ENCODE measurements around the gene C2CD2L. TPM values are rescaled to one million over a fixed set of nuclear protein-coding genes. Genes with fewer than 3 reads are reported as not detected.
"Not testable (repeated sequence)": the region's sequence is repeated elsewhere in the genome, so short reads cannot be mapped to it uniquely, and the experiment has no call there.

C2CD2L gene
- total RNA-seq, 2 donors from 2014 or later, result 16.5 to 26.4 TPM

DNA sequence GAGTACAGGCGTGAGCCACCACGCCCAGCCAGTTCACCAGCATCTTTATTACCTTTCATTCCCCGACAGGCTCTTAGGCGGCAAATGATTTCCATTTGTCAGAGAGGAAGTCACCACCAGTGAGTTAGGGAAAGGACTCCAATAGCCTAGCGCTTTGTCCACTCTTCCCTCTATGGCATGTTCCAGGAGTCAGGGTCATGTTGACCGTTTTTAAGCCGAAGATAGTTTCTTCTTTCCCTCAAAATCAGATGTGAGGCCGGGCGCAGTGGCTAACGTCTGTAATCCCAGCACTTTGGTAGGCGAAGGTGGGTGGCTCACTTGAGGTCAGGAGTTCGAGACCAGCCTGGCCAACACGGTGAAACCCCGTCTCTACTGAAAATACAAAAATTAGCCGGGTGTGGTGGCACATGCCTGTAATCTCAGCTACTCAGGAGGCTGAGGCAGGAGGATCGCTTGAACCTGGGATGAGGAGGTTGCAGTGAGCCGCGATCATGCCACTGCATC is 3.9 kb upstream of the C2CD2L start:
- peaks cover 19% of the 10 kb centered on the region for H3K4me1 Mint-ChIP-seq
- peak overlapping the region; percentile 84 for H3K4me3 Mint-ChIP-seq
- not testable (repeated sequence) for H3K27me3 Mint-ChIP-seq; H3K9me3 Mint-ChIP-seq; ATAC-seq (replicated peaks)
- H3K36me3 Mint-ChIP-seq (ENCODE audit: low read depth), result peaks cover 26% of the 10 kb centered on the region
- peak overlapping the region; percentile 96 for H3K27ac Mint-ChIP-seq

DNA sequence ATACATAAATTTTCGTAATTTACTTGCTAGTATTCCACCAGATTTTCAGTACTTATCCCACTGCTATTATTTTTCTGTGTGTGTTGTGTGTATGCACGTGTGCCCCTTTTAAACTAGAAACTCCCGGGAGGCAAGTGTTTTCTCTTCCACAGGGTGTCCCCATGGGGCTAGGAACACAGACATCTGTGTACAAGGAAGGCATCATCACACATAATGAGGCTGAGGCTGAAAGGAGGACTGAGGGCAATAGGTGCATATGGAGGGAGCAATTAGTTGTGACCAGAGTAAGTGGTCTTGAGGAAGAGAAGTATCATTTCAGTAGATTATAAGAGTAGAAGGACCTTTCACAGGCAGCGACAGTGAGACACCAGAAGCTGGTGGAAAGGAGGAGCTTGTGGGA is 3.4 kb upstream of the C2CD2L start:
- H3K27me3 Mint-ChIP-seq, result no peaks in the 10 kb centered on the region
- no peaks in the 10 kb centered on the region for H3K9me3 Mint-ChIP-seq
- H3K4me1 Mint-ChIP-seq, result peaks cover 18% of the 10 kb centered on the region
- H3K4me3 Mint-ChIP-seq, result peak overlapping the region; percentile 84
- H3K36me3 Mint-ChIP-seq (ENCODE audit: low read depth), result peaks cover 26% of the 10 kb centered on the region
- no peak for ATAC-seq (replicated peaks)
- H3K27ac Mint-ChIP-seq, result peak overlapping the region; percentile 96

DNA sequence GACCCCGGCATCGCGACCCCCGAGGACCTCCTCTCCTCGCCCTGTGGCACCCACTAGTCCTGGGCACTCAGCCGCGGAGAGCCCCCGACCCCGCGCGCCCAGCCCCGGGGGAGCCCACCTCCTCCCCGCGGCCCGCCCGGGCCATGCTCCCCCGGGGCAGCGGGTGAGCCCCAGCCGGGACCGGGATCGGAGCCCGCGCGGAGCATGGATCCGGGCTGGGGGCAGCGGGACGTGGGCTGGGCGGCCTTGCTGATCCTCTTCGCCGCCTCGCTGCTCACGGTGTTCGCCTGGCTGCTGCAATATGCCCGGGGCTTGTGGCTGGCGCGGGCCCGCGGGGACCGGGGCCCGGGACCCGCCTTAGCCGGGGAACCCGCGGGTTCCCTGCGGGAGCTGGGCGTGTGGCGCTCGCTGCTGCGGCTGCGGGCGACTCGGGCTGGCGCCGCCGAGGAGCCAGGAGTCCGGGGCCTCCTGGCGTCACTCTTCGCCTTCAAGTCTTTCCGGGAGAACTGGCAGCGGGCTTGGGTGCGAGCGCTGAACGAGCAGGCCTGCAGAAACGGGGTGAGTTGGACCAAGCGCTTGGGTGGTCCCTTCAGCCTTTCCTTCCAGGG is 498 bp downstream of the C2CD2L start:
- Mint-ChIP-seq H3K27me3 (no peaks in the 10 kb centered on the region), H3K36me3 (ENCODE audit: low read depth) (peaks cover 37% of the 10 kb centered on the region), H3K9me3 (no peaks in the 10 kb centered on the region), H3K4me3 (peak overlapping the region; percentile 98), H3K4me1 (peaks cover 14% of the 10 kb centered on the region), H3K27ac (peak overlapping the region; percentile 95)
- peak; percentile 5 for ATAC-seq (replicated peaks)

DNA sequence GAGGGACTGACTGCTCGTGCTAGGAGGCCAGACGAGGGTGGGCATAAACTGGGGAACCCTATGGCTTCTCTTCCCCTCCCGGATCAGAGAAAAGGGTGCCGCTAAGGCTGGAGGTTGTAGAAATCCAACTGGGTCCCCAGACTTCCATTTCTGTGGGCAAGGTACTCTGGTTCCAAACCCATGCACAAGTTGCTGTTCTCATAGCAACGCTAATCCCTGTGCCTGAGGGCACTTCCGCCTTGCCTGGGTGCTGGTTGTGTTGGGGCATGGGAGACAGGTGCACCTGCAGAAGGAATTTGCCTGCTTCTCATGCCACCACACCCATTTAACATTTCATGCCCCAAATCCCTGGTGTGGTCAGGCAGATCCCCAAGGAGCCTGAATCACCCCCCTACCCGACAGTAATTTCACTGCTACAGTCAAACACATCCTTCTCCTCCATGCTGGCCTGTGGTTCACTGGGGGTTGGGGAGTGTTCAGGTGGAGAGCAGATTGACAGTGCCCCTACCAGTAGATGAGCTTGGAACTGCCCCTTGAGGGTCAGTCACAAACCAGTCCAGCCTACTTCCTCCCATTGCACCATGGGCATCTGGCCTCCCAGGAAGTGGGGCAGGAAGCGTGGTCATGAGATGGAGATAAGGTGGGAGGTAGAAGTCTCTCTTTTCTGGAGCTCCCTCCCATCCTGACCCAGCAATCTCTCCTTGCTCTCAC is 1.2 kb downstream of the C2CD2L start:
- H3K27me3 Mint-ChIP-seq, result no peaks in the 10 kb centered on the region
- peaks cover 21% of the 10 kb centered on the region for H3K4me1 Mint-ChIP-seq
- peak overlapping the region; percentile 95 for H3K27ac Mint-ChIP-seq
- peak; percentile 36 for ATAC-seq (replicated peaks)
- H3K9me3 Mint-ChIP-seq, result no peaks in the 10 kb centered on the region
- peaks cover 44% of the 10 kb centered on the region for H3K36me3 Mint-ChIP-seq (ENCODE audit: low read depth)
- peak overlapping the region; percentile 98 for H3K4me3 Mint-ChIP-seq

DNA sequence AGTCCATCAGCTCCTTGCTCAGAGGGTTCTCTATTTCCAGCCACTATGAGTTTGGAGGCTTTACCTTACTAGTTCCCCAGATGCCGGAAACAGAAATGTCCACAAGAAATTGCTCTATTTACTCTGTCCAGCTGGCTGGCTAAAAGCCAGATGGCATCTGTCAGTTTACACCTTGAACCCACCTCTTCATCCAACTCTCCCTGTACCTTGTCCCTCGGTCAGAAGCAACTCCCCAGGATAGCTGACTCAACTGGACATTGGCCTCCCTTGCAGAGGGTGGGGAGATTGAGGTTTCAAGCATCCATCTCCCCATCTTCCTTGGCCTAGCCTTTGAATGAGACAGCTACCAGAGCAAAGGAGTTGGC is 1.7 kb downstream of the C2CD2L start:
- Mint-ChIP-seq H3K36me3 (ENCODE audit: low read depth) (peaks cover 49% of the 10 kb centered on the region), H3K4me3 (peak overlapping the region; percentile 98), H3K9me3 (no peaks in the 10 kb centered on the region), H3K27ac (peak overlapping the region; percentile 95), H3K27me3 (no peaks in the 10 kb centered on the region), H3K4me1 (peaks cover 22% of the 10 kb centered on the region)
- ATAC-seq (replicated peaks), result no peak

DNA sequence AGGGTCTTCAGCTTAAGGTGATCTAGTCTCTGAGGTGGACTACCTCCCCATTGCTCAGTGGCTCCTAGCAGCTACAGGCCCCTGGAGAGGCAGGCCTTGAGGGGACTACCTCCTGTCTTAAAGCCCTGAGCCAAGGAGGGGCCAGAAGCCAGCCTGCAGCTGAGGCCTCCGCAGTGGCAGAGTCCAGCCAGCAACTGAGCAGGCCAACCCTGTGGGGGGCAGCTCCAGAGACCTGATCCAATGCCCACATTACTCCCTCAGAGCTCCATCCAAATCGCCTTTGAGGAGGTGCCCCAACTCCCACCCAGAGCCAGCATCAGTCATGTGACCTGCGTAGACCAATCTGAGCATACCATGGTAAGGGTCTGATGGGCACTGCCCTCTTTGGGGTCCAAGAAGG is 2.7 kb downstream of the C2CD2L start:
- H3K4me1 Mint-ChIP-seq, result peaks cover 22% of the 10 kb centered on the region
- ATAC-seq (replicated peaks), result no peak
- H3K4me3 Mint-ChIP-seq, result peak overlapping the region; percentile 98
- H3K36me3 Mint-ChIP-seq (ENCODE audit: low read depth), result peaks cover 59% of the 10 kb centered on the region
- H3K27ac Mint-ChIP-seq, result peak overlapping the region; percentile 77
- no peaks in the 10 kb centered on the region for H3K9me3 Mint-ChIP-seq
- no peaks in the 10 kb centered on the region for H3K27me3 Mint-ChIP-seq

DNA sequence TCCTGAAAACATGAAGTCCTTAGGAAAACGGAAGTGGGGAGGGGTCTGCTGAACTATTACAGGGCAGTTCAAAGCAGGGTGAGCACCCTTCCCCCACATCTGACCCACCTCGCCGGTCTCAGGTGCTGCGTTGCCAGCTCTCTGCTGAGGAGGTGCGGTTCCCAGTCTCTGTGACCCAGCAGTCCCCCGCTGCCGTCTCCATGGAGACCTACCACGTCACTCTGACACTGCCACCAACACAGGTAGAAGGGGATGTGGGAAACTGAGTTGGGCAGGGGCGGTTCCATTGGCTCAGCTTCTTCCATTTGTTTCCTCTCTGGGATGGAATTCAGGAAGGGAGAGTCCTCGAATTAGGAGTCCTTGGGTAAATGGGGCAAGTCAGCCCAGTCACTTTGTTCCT is 3.3 kb downstream of the C2CD2L start:
- peaks cover 27% of the 10 kb centered on the region for H3K4me1 Mint-ChIP-seq
- peak overlapping the region; percentile 77 for H3K27ac Mint-ChIP-seq
- H3K36me3 Mint-ChIP-seq (ENCODE audit: low read depth), result peaks cover 65% of the 10 kb centered on the region
- H3K9me3 Mint-ChIP-seq, result no peaks in the 10 kb centered on the region
- no peak for ATAC-seq (replicated peaks)
- no peaks in the 10 kb centered on the region for H3K27me3 Mint-ChIP-seq
- peak overlapping the region; percentile 98 for H3K4me3 Mint-ChIP-seq

DNA sequence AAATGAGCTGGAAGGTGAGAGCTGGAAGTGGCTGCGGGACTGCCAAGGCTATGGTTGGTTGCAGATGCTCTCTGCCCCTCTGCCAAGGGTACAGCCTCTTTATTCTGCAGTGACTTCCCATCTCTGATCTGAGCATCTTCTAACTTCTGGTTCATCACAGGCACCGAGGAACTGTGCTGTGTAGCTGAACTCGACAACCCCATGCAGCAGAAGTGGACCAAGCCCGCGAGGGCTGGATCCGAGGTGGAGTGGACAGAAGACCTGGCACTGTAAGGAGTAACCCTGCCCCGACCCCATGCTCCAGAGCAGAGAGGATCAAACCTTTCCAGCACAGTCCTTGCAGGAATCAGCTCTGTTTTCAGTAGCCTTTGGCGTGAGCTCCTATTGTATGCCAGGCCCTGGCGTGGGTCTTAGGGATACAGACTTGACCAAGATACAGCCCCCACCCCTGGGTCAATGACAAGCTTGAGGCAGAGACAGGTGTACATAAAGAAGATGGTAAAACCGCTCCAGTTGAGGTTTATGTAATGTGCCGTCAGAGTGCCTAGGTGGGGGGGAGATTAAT is 4.3 kb downstream of the C2CD2L start:
- Mint-ChIP-seq H3K27me3 (no peaks in the 10 kb centered on the region), H3K4me3 (no peak overlapping the region), H3K9me3 (no peaks in the 10 kb centered on the region), H3K4me1 (peaks cover 33% of the 10 kb centered on the region), H3K27ac (peak overlapping the region; percentile 63), H3K36me3 (ENCODE audit: low read depth) (peaks cover 75% of the 10 kb centered on the region)
- no peak for ATAC-seq (replicated peaks)

DNA sequence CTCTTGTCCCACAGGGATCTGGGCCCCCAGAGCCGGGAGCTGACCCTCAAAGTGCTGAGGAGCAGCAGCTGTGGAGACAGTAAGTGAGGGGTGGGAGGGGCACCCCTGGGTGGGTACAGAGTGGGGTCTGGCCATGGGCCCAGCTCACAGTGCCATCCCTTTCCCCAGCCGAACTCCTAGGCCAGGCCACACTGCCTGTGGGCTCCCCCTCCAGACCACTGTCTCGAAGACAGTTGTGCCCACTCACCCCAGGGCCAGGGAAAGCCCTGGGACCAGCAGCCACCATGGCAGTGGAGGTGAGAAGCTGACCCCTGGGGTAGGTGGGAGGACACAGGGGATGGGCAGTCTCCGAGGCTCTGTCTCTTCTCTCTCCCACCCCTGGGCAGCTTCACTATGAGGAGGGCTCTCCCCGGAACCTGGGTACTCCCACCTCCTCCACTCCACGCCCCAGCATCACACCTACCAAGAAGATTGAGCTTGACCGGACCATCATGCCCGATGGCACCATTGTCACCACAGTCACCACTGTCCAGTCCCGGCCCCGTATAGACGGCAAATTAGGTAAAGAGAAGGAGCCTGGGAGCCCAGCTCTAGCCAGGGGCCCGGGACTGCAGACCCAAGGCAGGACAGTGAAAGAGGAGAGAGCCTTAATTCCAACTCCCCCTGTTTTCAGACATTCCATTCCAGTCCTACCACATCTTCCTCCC is 5.3 kb downstream of the C2CD2L start:
- Mint-ChIP-seq H3K9me3 (no peaks in the 10 kb centered on the region), H3K36me3 (ENCODE audit: low read depth) (peaks cover 84% of the 10 kb centered on the region), H3K4me3 (no peak overlapping the region), H3K27ac (peak overlapping the region; percentile 23), H3K4me1 (peaks cover 33% of the 10 kb centered on the region), H3K27me3 (no peaks in the 10 kb centered on the region)
- ATAC-seq (replicated peaks), result no peak

DNA sequence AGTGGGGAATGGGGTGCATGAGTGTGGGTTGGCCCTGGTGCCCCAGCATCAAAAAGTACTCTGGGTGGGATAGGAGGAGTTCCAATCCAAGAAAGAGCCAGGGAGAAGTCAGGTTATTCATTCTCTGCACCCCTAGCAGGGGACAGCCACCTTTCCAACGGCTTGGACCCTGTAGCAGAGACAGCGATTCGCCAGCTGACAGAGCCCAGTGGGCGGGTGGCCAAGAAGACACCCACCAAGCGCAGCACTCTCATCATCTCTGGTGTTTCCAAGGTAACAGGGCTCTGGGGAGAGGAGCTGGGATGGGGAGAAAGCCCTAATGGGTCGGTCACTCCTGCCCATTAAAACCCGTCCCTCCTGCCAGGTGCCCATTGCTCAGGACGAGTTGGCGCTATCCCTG is 6.6 kb downstream of the C2CD2L start:
- Mint-ChIP-seq H3K4me1 (peaks cover 30% of the 10 kb centered on the region), H3K4me3 (no peak overlapping the region), H3K27me3 (no peaks in the 10 kb centered on the region), H3K36me3 (ENCODE audit: low read depth) (peaks cover 76% of the 10 kb centered on the region), H3K27ac (peak overlapping the region; percentile 56), H3K9me3 (no peaks in the 10 kb centered on the region)
- no peak for ATAC-seq (replicated peaks)

DNA sequence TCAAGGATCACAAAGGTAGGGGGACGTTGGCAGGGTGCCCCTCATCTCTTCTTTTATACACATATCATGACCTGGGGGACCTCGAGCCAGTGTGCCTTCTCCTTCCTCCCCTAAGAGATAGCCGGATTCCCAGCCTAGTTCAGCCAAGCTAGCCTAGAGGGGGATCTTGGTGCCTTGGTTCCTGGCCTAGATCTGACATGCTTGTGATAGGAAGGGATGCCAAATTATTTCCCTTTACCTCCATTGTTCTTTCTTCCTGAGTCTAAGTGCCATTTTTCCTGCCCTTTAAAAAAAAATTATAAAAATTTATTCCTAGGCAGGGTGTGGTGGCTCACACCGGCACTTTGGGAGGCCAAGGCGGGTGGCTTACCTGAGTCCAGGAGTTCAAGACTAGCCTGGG is 7.2 kb downstream of the C2CD2L start:
- no peaks in the 10 kb centered on the region for H3K9me3 Mint-ChIP-seq
- peaks cover 23% of the 10 kb centered on the region for H3K4me1 Mint-ChIP-seq
- no peak overlapping the region for H3K4me3 Mint-ChIP-seq
- ATAC-seq (replicated peaks), result no peak
- H3K27ac Mint-ChIP-seq, result peak overlapping the region; percentile 56
- H3K27me3 Mint-ChIP-seq, result no peaks in the 10 kb centered on the region
- peaks cover 71% of the 10 kb centered on the region for H3K36me3 Mint-ChIP-seq (ENCODE audit: low read depth)

DNA sequence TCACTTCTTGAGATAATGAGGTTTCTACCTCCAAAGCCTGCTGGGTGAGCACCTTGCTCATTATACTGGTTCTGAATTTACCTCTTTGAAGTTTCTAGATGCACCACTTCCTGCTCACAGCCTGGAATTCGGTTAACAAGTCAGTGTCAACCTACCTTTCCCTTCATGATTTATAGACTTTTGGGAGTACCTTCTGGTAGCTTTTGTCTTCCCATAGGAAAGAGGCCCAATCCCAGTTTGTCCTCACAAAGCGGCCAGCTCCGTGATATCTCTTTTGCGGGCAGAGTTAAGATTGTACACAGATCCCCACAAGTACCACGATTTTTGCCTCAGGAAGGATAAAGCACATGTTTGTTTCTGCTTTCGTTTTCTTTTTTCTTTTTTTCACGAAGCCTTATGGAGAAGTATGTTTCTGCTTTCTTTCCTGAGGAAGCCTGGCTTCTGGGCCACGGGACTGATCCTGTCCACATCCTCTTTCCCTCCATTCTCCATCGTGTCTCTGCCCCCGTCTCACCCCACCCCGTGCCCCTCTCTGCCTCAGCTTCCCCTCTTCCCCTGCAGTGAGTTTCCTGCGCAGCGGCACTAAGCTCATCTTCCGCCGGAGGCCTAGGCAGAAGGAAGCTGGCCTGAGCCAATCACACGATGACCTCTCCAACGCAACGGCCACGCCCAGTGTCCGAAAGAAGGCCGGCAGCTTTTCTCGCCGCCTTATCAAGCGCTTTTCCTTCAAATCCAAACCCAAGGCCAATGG is 8.5 kb downstream of the C2CD2L start:
- peak overlapping the region; percentile 78 for H3K4me3 Mint-ChIP-seq
- H3K27ac Mint-ChIP-seq, result peak overlapping the region; percentile 86
- ATAC-seq (replicated peaks), result peak; percentile 82
- H3K9me3 Mint-ChIP-seq, result no peaks in the 10 kb centered on the region
- H3K27me3 Mint-ChIP-seq, result no peaks in the 10 kb centered on the region
- H3K36me3 Mint-ChIP-seq (ENCODE audit: low read depth), result peaks cover 63% of the 10 kb centered on the region
- H3K4me1 Mint-ChIP-seq, result peaks cover 26% of the 10 kb centered on the region

DNA sequence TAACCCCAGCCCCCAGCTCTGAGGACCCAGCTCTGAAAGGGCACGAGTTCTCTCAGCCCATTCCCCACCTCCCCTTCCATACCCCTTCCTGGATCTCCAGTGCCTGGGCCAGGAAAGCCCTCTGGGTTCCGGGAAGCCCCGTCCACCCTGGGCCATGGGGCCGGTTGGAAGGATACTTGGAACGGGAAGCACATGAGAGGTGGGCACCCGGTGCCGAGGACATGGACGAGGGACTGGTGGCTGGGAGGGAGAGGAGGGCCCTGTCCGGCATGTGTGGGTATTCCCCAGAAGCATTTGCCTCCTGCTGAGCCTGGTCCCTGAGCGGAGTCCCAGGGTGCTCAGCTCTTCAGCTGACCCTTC is 9.1 kb downstream of the C2CD2L start:
- Mint-ChIP-seq H3K9me3 (no peaks in the 10 kb centered on the region), H3K4me1 (peaks cover 28% of the 10 kb centered on the region), H3K36me3 (ENCODE audit: low read depth) (peaks cover 59% of the 10 kb centered on the region), H3K27me3 (no peaks in the 10 kb centered on the region), H3K4me3 (peak overlapping the region; percentile 78), H3K27ac (peak overlapping the region; percentile 86)
- ATAC-seq (replicated peaks), result no peak

DNA sequence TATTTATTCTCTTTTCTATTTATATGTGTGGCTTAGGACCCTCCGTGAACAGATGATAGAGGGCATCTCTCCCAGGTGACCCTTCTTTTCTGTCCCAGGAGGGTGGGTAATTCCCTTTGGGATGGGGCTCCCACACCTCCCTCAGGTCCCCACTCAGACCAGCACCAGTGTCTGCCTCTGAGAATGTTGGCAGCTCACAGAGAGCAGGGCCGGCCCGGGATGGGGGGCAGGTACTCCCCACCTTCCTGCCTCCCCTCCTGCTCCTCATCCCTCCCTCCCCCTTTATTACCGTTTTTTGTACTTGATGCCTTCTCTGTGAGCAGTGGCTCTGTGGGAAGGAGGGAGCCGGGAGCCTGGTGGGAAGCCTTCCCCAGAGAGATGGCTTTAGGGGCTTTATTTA is 9.5 kb downstream of the C2CD2L start:
- H3K9me3 Mint-ChIP-seq, result no peaks in the 10 kb centered on the region
- H3K4me3 Mint-ChIP-seq, result peak overlapping the region; percentile 78
- ATAC-seq (replicated peaks), result no peak
- peaks cover 28% of the 10 kb centered on the region for H3K4me1 Mint-ChIP-seq
- peak overlapping the region; percentile 86 for H3K27ac Mint-ChIP-seq
- no peaks in the 10 kb centered on the region for H3K27me3 Mint-ChIP-seq
- H3K36me3 Mint-ChIP-seq (ENCODE audit: low read depth), result peaks cover 59% of the 10 kb centered on the region
